Measurements from ENCODE around the gene GSG1L. TPM values are rescaled to one million over a fixed set of nuclear protein-coding genes. Genes with fewer than 3 reads are reported as not detected.

Gene GSG1L
- total and polyA plus RNA-seq, 4 donors = 0.14 to 1.3 (median 0.24) TPM

DNA sequence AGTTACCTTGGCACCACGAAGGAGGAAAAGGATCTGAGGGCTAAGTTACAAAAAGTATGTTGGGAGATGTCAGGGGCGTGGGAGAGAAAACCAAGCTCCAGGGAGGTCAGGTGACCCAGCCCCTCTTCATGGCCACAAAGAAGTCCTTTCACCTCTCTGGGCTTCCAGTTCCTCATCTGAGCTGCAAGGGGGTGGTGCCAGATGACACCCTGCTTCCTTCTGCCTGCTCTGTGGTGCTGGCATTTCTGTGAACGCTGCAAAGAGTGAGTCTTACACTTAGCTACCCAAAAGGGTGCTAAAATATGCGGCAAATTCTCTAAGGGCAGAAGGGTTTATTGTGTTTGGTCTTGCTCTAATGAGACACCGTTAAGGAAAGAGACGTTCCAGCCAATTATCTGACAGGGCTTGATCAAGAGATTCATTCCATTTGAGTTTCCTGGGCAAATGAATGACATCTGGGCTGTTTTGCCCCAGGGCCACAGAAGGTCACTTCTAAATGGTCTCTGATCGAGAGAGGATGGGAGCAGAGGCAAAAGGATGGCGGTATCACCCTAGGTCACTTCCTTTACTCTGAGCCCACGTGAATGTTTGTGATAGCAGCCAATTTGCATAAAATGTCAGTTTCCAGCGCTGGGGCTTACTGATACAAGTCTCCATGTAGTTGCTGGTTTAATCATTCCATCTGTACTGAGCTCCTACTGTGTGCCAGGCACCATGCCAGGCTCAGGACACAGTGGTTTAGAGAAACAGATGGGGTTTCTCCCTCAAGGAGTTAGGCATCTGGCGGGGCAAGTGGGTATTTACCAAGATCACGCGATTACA, 303.3 kb downstream of the GSG1L start:
- no peak overlapping the region for H3K4me3 ChIP-seq
- no peak for DNase-seq
- no peak for ATAC-seq (ENCODE audit: insufficient read depth, low FRiP score)
- H3K9ac ChIP-seq (ENCODE audit: insufficient read depth in 1 of 2, low read length in 2 of 2) = no peak overlapping the region
- H3K4me1 ChIP-seq (ENCODE audit: control insufficient read depth in 5 of 5, insufficient read depth in 5 of 5, low read length in 5 of 5) = peaks cover 0 to 4% (median 0%) of the 10 kb centered on the region in 5 donors
- TF ChIP-seq, protein P1, sequence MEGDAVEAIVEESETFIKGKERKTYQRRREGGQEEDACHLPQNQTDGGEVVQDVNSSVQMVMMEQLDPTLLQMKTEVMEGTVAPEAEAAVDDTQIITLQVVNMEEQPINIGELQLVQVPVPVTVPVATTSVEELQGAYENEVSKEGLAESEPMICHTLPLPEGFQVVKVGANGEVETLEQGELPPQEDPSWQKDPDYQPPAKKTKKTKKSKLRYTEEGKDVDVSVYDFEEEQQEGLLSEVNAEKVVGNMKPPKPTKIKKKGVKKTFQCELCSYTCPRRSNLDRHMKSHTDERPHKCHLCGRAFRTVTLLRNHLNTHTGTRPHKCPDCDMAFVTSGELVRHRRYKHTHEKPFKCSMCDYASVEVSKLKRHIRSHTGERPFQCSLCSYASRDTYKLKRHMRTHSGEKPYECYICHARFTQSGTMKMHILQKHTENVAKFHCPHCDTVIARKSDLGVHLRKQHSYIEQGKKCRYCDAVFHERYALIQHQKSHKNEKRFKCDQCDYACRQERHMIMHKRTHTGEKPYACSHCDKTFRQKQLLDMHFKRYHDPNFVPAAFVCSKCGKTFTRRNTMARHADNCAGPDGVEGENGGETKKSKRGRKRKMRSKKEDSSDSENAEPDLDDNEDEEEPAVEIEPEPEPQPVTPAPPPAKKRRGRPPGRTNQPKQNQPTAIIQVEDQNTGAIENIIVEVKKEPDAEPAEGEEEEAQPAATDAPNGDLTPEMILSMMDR (IDR thresholded peaks at IDR 0.05; ENCODE audit: control extremely low read depth, extremely low read depth) = no peak
- no peaks in the 10 kb centered on the region for H3K27me3 ChIP-seq (ENCODE audit: control insufficient read depth in 3 of 3, insufficient read depth in 3 of 3, low read length in 2 of 3)
- H3K36me3 ChIP-seq (ENCODE audit: control insufficient read depth in 4 of 4, insufficient read depth in 4 of 4, low read length in 4 of 4) = peaks cover 0 to 22% (median 16%) of the 10 kb centered on the region in 4 donors
- 50 to 73% methylated on average over 13 of the region's 13 CpGs for WGBS, 2 donors
- no peaks in the 10 kb centered on the region for H3K9me3 ChIP-seq (ENCODE audit: control insufficient read depth in 4 of 4, insufficient read depth in 3 of 4, low read length in 3 of 4)
- H3K27ac ChIP-seq (ENCODE audit: low read depth in 1 of 2, low read length in 1 of 2) = no peak overlapping the region

DNA sequence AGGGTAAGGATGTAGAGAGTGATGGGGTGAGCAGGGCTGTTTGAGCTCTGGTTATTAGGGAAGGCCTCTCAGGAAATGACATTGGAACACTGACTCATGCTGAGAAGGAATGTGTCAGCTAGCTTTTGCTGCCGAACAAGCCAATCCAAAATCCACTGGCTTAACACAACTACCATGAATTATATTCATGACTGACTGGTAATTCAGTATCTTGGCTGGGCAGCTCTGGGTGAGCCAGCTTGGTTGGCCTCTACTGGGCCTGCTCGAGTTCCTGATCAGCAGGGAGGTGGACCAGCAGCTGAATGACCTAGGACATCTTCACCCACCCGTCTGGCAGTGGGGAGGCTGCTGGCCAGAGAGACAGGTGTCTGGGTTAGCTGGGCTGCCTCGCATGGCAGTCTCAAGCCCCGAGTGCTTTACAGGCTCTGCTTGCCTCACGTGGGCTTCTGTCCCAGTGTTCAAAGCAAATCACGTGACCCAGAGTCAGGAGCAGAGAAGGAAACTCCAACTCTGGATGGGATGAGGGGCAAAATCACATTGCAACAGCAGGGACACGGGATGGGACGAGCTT, 304.1 kb downstream of the GSG1L start:
- Histone ChIP-seq H3K4me1 (ENCODE audit: control insufficient read depth in 5 of 5, insufficient read depth in 5 of 5, low read length in 5 of 5) (peaks cover 0 to 4% (median 0%) of the 10 kb centered on the region in 5 donors), H3K27ac (ENCODE audit: low read depth in 1 of 2, low read length in 1 of 2) (no peak overlapping the region), H3K36me3 (ENCODE audit: control insufficient read depth in 4 of 4, insufficient read depth in 4 of 4, low read length in 4 of 4) (peaks cover 0 to 21% (median 18%) of the 10 kb centered on the region in 4 donors), H3K9ac (ENCODE audit: insufficient read depth in 1 of 2, low read length in 2 of 2) (no peak overlapping the region), H3K4me3 (no peak overlapping the region), H3K27me3 (ENCODE audit: control insufficient read depth in 3 of 3, insufficient read depth in 3 of 3, low read length in 2 of 3) (no peaks in the 10 kb centered on the region), H3K9me3 (ENCODE audit: control insufficient read depth in 4 of 4, insufficient read depth in 3 of 4, low read length in 3 of 4) (no peaks in the 10 kb centered on the region)
- TF ChIP-seq, protein P1 (IDR thresholded peaks at IDR 0.05; ENCODE audit: control extremely low read depth, extremely low read depth) = no peak
- 68 to 79% methylated on average over 9 of the region's 9 CpGs for WGBS, 2 donors
- no peak for DNase-seq
- no peak for ATAC-seq (ENCODE audit: insufficient read depth, low FRiP score)

DNA sequence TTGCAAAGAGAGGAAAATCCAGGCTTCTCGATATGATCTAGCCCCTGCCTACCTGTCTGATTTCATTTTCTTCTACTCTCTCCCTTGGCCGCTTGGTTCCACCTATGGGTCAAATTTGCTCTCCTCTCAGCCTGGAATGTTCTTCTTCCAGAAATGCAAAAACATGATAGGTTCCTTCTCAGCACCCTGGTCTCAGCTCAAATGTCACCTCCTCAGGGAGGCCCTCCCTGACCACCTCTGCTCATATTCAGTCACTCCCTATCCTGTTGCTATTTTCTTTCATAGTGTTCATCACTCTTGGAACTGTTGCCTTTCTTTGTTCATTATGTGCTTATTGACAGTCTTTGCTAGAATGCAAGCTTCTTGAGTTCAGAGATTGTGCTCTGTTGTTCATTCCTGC, 305.0 kb downstream of the GSG1L start:
- peaks cover 0 to 4% (median 0%) of the 10 kb centered on the region in 5 donors for H3K4me1 ChIP-seq (ENCODE audit: control insufficient read depth in 5 of 5, insufficient read depth in 5 of 5, low read length in 5 of 5)
- no peaks in the 10 kb centered on the region for H3K27me3 ChIP-seq (ENCODE audit: control insufficient read depth in 3 of 3, insufficient read depth in 3 of 3, low read length in 2 of 3)
- H3K36me3 ChIP-seq (ENCODE audit: control insufficient read depth in 4 of 4, insufficient read depth in 4 of 4, low read length in 4 of 4) = peaks cover 0 to 22% (median 14%) of the 10 kb centered on the region in 4 donors
- no peak overlapping the region for H3K4me3 ChIP-seq
- no peaks in the 10 kb centered on the region for H3K9me3 ChIP-seq (ENCODE audit: control insufficient read depth in 4 of 4, insufficient read depth in 3 of 4, low read length in 3 of 4)
- ATAC-seq (ENCODE audit: insufficient read depth, low FRiP score) = no peak
- no peak for DNase-seq
- H3K27ac ChIP-seq (ENCODE audit: low read depth in 1 of 2, low read length in 1 of 2) = no peak overlapping the region
- no peak overlapping the region for H3K9ac ChIP-seq (ENCODE audit: insufficient read depth in 1 of 2, low read length in 2 of 2)
- TF ChIP-seq, protein P1 (IDR thresholded peaks at IDR 0.05; ENCODE audit: control extremely low read depth, extremely low read depth) = no peak
- 70 to 97% methylated on average over 2 of the region's 2 CpGs for WGBS, 2 donors
